Measurements from ENCODE around the gene GPR152.

- TF ChIP-seq CTCF (IDR thresholded peaks at IDR 0.05; ENCODE audit: extremely low read depth in 1 of 2, insufficient read depth in 1 of 2, low read depth in 1 of 2, low read length in 2 of 2) (no peak), POLR2A (IDR thresholded peaks at IDR 0.05; ENCODE audit: low read depth, low read length) (no peak), EZH2 (IDR thresholded peaks at IDR 0.05; ENCODE audit: borderline replicate concordance, low read depth, low read length, severe bottlenecking) (no peak), MAX (IDR thresholded peaks at IDR 0.05; ENCODE audit: insufficient read depth, insufficient read length) (no peak), JUN (IDR thresholded peaks at IDR 0.05; ENCODE audit: borderline replicate concordance, insufficient read depth, insufficient read length, low read depth) (no peak), POLR2AphosphoS5 (IDR thresholded peaks at IDR 0.05; ENCODE audit: insufficient read depth, low read depth, low read length) (no peak), FOS (IDR thresholded peaks at IDR 0.05; ENCODE audit: borderline replicate concordance, insufficient read depth, low read length) (no peak), GATA2 (IDR thresholded peaks at IDR 0.05; ENCODE audit: insufficient read depth, insufficient read length, low read depth, low read length) (no peak), MYC (IDR thresholded peaks at IDR 0.05; ENCODE audit: low read depth, low read length) (no peak)
These were observed 32.4 kb upstream of the GPR152 start for GRCh38 chr11:67484847-67485311.

Measured in endothelial cell of umbilical vein (primary cell).